ENCODE measurements around the gene MACROD2. TPM values are rescaled to one million over a fixed set of nuclear protein-coding genes. Genes with fewer than 3 reads are reported as not detected.

Gene MACROD2
- total and polyA plus RNA-seq, 4 donors: 13.0 to 67.1 (median 20.7) TPM

- peaks cover 0 to 15% (median 7%) of the 10 kb centered on the region in 5 donors for H3K4me1 ChIP-seq (ENCODE audit: control insufficient read depth in 5 of 5, insufficient read depth in 5 of 5, low read length in 5 of 5)
- no peak overlapping the region for H3K4me3 ChIP-seq
- no peak overlapping the region for H3K9ac ChIP-seq (ENCODE audit: insufficient read depth in 1 of 2, low read length in 2 of 2)
- no peak for DNase-seq
- WGBS, 2 donors: 80 to 91% methylated on average over 1 of the region's 1 CpG
- peaks cover 0 to 2% (median 0%) of the 10 kb centered on the region in 4 donors for H3K9me3 ChIP-seq (ENCODE audit: control insufficient read depth in 4 of 4, insufficient read depth in 3 of 4, low read length in 3 of 4)
- H3K36me3 ChIP-seq (ENCODE audit: control insufficient read depth in 4 of 4, insufficient read depth in 4 of 4, low read length in 4 of 4): no peaks in the 10 kb centered on the region
- no peak for TF ChIP-seq CTCF (IDR thresholded peaks at IDR 0.05; ENCODE audit: control extremely low read depth, extremely low read depth)
- no peak for ATAC-seq (ENCODE audit: insufficient read depth, low FRiP score)
- no peak overlapping the region for H3K27ac ChIP-seq (ENCODE audit: low read depth in 1 of 2, low read length in 1 of 2)
- H3K27me3 ChIP-seq (ENCODE audit: control insufficient read depth in 3 of 3, insufficient read depth in 3 of 3, low read length in 2 of 3): no peaks in the 10 kb centered on the region
These were observed 1621.3 kb downstream of the MACROD2 start for GRCh38 chr20:15616626-15617025.

GRCh38 chr20:15618110-15618509 is 1622.8 kb downstream of the MACROD2 start:
- H3K27me3 ChIP-seq (ENCODE audit: control insufficient read depth in 3 of 3, insufficient read depth in 3 of 3, low read length in 2 of 3): no peaks in the 10 kb centered on the region
- no peaks in the 10 kb centered on the region for H3K36me3 ChIP-seq (ENCODE audit: control insufficient read depth in 4 of 4, insufficient read depth in 4 of 4, low read length in 4 of 4)
- H3K9ac ChIP-seq (ENCODE audit: insufficient read depth in 1 of 2, low read length in 2 of 2): no peak overlapping the region
- no peak overlapping the region for H3K27ac ChIP-seq (ENCODE audit: low read depth in 1 of 2, low read length in 1 of 2)
- H3K4me3 ChIP-seq: no peak overlapping the region
- TF ChIP-seq CTCF (IDR thresholded peaks at IDR 0.05; ENCODE audit: control extremely low read depth, extremely low read depth): no peak
- no peak for DNase-seq
- ATAC-seq (ENCODE audit: insufficient read depth, low FRiP score): no peak
- peaks cover 0 to 4% (median 0%) of the 10 kb centered on the region in 4 donors for H3K9me3 ChIP-seq (ENCODE audit: control insufficient read depth in 4 of 4, insufficient read depth in 3 of 4, low read length in 3 of 4)
- H3K4me1 ChIP-seq (ENCODE audit: control insufficient read depth in 5 of 5, insufficient read depth in 5 of 5, low read length in 5 of 5): peaks cover 0 to 7% (median 4%) of the 10 kb centered on the region in 5 donors
- WGBS, 2 donors: 81 to 82% methylated on average over 2 of the region's 2 CpGs

- Histone ChIP-seq H3K27me3 (ENCODE audit: control insufficient read depth in 3 of 3, insufficient read depth in 3 of 3, low read length in 2 of 3) (no peaks in the 10 kb centered on the region), H3K36me3 (ENCODE audit: control insufficient read depth in 4 of 4, insufficient read depth in 4 of 4, low read length in 4 of 4) (no peaks in the 10 kb centered on the region), H3K4me3 (no peak overlapping the region), H3K4me1 (ENCODE audit: control insufficient read depth in 5 of 5, insufficient read depth in 5 of 5, low read length in 5 of 5) (no peaks in the 10 kb centered on the region), H3K9ac (ENCODE audit: insufficient read depth in 1 of 2, low read length in 2 of 2) (no peak overlapping the region), H3K27ac (ENCODE audit: low read depth in 1 of 2, low read length in 1 of 2) (no peak overlapping the region), H3K9me3 (ENCODE audit: control insufficient read depth in 4 of 4, insufficient read depth in 3 of 4, low read length in 3 of 4) (peaks cover 0 to 4% (median 0%) of the 10 kb centered on the region in 4 donors)
- no peak for DNase-seq
- ATAC-seq (ENCODE audit: insufficient read depth, low FRiP score): no peak
- 87 to 88% methylated on average over 5 of the region's 5 CpGs for WGBS, 2 donors
- no peak for TF ChIP-seq CTCF (IDR thresholded peaks at IDR 0.05; ENCODE audit: control extremely low read depth, extremely low read depth)
These were observed 1623.6 kb downstream of the MACROD2 start for GRCh38 chr20:15618912-15619311.

- Histone ChIP-seq H3K9me3 (ENCODE audit: control insufficient read depth in 4 of 4, insufficient read depth in 3 of 4, low read length in 3 of 4) (peaks cover 0 to 6% (median 0%) of the 10 kb centered on the region in 4 donors), H3K27me3 (ENCODE audit: control insufficient read depth in 3 of 3, insufficient read depth in 3 of 3, low read length in 2 of 3) (no peaks in the 10 kb centered on the region), H3K4me3 (no peak overlapping the region), H3K4me1 (ENCODE audit: control insufficient read depth in 5 of 5, insufficient read depth in 5 of 5, low read length in 5 of 5) (no peaks in the 10 kb centered on the region), H3K9ac (ENCODE audit: insufficient read depth in 1 of 2, low read length in 2 of 2) (no peak overlapping the region), H3K36me3 (ENCODE audit: control insufficient read depth in 4 of 4, insufficient read depth in 4 of 4, low read length in 4 of 4) (no peaks in the 10 kb centered on the region), H3K27ac (ENCODE audit: low read depth in 1 of 2, low read length in 1 of 2) (no peak overlapping the region)
- TF ChIP-seq CTCF (IDR thresholded peaks at IDR 0.05; ENCODE audit: control extremely low read depth, extremely low read depth): no peak
- ATAC-seq (ENCODE audit: insufficient read depth, low FRiP score): no peak
- no peak for DNase-seq
- WGBS, 2 donors: 91 to 93% methylated on average over 4 of the region's 4 CpGs
These were observed 1624.0 kb downstream of the MACROD2 start for GRCh38 chr20:15619341-15619740.

Measured in lung (tissue), 12 donors.